Stomach smooth muscle (tissue), 2 donors: ENCODE results near the gene TMEM213.

ENCODE experiments used
- H3K27ac ChIP-seq: one replicate; pipeline ENCODE4 v1.7.0; 2013; ENCODE audit warnings: mild to moderate bottlenecking, low read length, inconsistent platforms
- H3K27me3 ChIP-seq, 2 donors: one replicate each; pipeline ENCODE4 v1.7.0; 2013; ENCODE audit warnings: low read length in 2 of 2; ENCODE audit not compliant: insufficient read depth in 2 of 2, control insufficient read depth in 1 of 2
- H3K36me3 ChIP-seq, 2 donors: one replicate each; pipeline ENCODE4 v1.7.0; 2013; ENCODE audit warnings: low read length in 2 of 2; ENCODE audit not compliant: control insufficient read depth in 2 of 2, insufficient read depth in 2 of 2
- H3K4me1 ChIP-seq: one replicate; pipeline ENCODE4 v1.7.0; 2013; ENCODE audit warnings: low read length; ENCODE audit not compliant: control insufficient read depth, insufficient read depth
- H3K4me3 ChIP-seq, 2 donors: one replicate each; pipeline ENCODE4 v1.7.0; 2013; ENCODE audit warnings: low read length in 2 of 2
- H3K9ac ChIP-seq, 2 donors: one replicate each; pipeline ENCODE4 v1.7.0; 2013; ENCODE audit warnings: low read length in 2 of 2, mild to moderate bottlenecking in 1 of 2
- H3K9me3 ChIP-seq, 2 donors: one replicate each; pipeline ENCODE4 v1.7.0; 2013; ENCODE audit warnings: low read length in 2 of 2; ENCODE audit not compliant: control insufficient read depth in 2 of 2
- donor health status: healthy.
- donor health status: Pancreatic carcinoma.

TMEM213 gene

DNA sequence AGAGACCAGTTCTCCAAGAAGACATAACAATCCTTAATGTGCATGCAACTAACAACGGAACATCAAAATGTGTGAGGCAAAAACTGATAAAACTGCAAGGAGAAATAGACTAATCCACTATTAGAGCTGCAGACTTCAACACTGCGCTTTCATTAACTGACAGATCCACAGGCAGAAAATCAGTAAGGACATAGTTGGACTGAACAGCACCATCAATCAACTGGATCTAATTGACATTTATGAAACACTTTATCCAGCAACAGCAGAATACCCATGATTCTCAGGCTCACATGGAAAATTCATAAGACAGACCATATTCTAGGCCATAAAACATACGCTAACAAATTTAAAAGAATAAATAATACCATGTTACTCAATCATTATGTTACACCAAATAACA is 21.8 kb downstream of the TMEM213 start:
- no peak overlapping the region for H3K27ac ChIP-seq
- H3K4me1 ChIP-seq, result no peaks in the 10 kb centered on the region
- H3K36me3 ChIP-seq, result no peaks in the 10 kb centered on the region
- H3K27me3 ChIP-seq, result no peaks in the 10 kb centered on the region
- H3K4me3 ChIP-seq, result no peak overlapping the region
- no peak overlapping the region for H3K9ac ChIP-seq
- H3K9me3 ChIP-seq, result no peaks in the 10 kb centered on the region

DNA sequence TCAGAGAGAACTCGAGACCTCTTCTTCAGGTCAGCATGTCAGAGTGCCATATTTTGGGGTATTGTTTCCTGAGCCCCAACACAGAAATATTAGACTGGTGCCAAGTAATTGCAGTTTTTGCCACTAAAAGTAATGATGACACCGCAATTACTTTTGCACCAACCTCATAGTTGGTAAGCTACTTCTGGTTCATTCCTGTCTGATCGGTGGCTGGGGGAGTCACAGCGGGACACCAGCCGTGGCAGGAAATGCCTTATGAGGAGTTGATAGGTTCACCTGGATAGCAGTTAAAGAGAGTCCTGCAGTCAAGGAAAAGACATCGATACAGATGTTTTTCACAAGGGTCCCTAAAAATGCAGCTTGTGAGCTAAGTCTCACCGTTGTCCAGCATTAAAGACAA is 24.1 kb downstream of the TMEM213 start:
- Histone ChIP-seq H3K9ac (no peak overlapping the region), H3K4me1 (no peaks in the 10 kb centered on the region), H3K9me3 (peaks cover 0 to 3% of the 10 kb centered on the region in 2 donors), H3K27me3 (no peaks in the 10 kb centered on the region), H3K27ac (no peak overlapping the region), H3K36me3 (no peaks in the 10 kb centered on the region), H3K4me3 (no peak overlapping the region)

DNA sequence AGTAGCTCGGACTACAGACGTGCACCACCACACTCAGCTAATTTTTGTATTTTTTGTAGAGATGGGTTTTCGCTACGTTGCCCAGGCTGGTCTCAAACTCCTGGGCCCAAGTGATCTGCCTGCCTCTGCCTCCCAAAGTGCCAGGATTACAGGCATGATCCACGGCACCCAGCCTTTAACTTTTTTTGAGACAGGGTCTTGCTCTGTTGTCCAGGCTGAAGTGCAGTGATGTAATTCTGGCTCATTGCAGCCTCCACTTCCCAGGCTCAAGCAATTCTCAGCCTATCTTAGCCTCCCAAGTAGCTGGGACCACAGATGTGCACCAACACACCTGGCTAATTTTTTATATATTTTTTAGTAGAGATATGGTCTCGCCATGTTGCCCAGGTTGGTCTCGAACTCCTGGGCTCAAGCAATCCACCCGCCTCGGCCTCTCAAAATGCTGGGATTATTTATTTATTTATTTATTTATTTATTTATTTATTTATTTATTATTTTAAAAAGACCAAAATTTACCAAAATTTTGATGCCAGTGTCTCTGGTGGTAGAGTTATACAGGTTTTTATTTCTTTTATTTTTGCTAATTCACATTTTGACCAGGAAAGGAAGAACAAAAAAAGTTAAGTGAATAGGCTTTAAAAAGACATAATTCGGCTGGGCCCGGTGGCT is 25.2 kb downstream of the TMEM213 start:
- no peak overlapping the region for H3K9ac ChIP-seq
- H3K36me3 ChIP-seq, result no peaks in the 10 kb centered on the region
- H3K9me3 ChIP-seq, result peaks cover 0 to 3% of the 10 kb centered on the region in 2 donors
- H3K4me3 ChIP-seq, result no peak overlapping the region
- no peaks in the 10 kb centered on the region for H3K27me3 ChIP-seq
- no peak overlapping the region for H3K27ac ChIP-seq
- H3K4me1 ChIP-seq, result no peaks in the 10 kb centered on the region

DNA sequence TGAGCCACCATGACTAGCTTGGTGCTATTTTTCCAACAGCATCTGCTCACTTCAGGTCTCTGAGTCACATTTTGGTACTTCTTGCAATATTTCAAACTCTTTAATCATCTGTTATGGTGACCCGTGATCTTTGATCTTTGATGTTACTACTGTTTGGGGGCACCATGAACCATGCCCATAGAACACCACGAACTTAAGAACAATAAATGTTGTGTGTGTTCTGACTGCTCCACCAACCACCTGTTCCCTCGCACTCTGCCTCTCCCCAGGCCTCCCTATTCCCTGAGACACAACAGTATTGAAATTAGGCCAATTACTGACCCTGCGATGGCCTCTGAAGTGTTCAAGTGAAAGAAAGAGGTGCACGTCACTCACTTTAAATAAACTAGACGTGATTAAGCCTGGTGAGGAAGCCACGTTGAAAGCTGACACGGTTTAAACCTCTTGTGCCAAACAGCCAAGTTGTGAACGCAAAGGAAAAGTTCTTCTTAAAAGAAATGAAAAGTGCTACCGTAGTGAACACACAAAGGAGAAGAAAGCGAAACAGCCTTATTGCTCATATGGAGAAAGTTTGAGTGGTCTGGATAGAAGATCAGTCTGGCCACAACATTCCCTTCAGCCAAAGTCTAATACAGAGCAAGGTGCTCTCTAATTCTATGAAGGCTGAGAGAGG is 27.4 kb downstream of the TMEM213 start:
- H3K36me3 ChIP-seq, result no peaks in the 10 kb centered on the region
- H3K27me3 ChIP-seq, result no peaks in the 10 kb centered on the region
- no peak overlapping the region for H3K4me3 ChIP-seq
- H3K9ac ChIP-seq, result no peak overlapping the region
- no peak overlapping the region for H3K27ac ChIP-seq
- no peaks in the 10 kb centered on the region for H3K4me1 ChIP-seq
- peaks cover 0 to 3% of the 10 kb centered on the region in 2 donors for H3K9me3 ChIP-seq

DNA sequence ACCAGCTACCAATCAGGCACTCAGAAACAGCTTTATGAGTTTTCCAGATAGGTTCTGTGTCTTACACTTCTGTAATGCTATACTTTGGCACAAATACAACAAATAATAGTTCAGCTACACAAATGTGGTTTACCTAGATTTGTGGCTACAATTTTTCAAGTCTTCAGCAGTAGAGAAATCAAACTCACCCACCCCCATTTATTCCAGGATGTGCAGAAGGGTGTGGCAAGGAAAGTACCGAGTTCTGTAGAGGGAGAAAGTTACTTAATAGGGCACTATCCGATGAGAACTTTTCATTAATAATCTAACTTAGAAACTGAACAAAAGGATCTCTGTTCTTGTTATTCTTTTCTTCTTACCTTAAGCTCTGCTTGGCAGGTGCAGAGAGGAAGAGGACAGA is 30.5 kb downstream of the TMEM213 start:
- Histone ChIP-seq H3K4me1 (no peaks in the 10 kb centered on the region), H3K27ac (no peak overlapping the region), H3K9me3 (peaks cover 0 to 3% of the 10 kb centered on the region in 2 donors), H3K4me3 (no peak overlapping the region), H3K9ac (no peak overlapping the region), H3K36me3 (no peaks in the 10 kb centered on the region), H3K27me3 (no peaks in the 10 kb centered on the region)

DNA sequence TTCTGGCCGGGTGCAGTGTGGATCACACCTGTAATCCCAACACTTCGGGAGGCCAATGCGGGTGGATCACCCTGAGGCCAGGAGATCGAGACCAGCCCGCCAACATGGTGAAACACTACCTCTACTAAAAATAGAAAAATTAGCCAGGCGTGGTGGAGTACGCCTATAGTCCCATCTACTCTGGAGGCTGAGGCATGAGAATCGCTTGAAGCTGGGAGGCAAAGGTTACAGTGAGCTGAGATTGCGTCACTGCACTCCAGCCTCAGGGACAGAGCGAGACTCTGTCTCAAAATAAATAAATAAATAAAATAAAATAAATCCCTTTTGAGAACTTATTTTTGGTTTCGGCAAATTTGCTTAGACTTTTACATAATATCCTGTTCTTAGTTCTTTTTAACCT is 31.5 kb downstream of the TMEM213 start:
- H3K27me3 ChIP-seq, result no peaks in the 10 kb centered on the region
- no peak overlapping the region for H3K27ac ChIP-seq
- H3K4me1 ChIP-seq, result no peaks in the 10 kb centered on the region
- H3K9me3 ChIP-seq, result peaks cover 0 to 3% of the 10 kb centered on the region in 2 donors
- no peak overlapping the region for H3K4me3 ChIP-seq
- H3K36me3 ChIP-seq, result no peaks in the 10 kb centered on the region
- H3K9ac ChIP-seq, result no peak overlapping the region

DNA sequence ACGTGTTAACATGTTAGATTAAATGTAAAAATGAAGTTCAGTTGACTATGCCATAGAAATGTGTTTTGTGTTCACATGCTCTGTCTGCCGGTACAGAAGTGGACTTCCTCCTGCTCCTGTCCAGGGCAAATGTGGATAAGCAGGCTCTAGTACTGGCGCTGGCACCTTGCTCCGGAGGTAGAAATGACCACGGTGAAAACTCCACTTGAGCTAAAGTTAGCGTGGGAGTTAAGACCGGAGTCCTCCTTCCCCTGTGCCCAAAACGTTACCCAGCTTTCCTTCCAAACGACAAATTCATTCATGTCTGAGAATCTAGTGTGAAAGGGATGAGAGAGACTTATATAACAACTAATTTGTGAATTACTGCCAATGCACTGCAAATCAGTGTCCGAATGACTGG is 35.2 kb downstream of the TMEM213 start:
- Histone ChIP-seq H3K9me3 (no peaks in the 10 kb centered on the region), H3K36me3 (peaks cover 0 to 5% of the 10 kb centered on the region in 2 donors), H3K9ac (no peak overlapping the region), H3K4me1 (no peaks in the 10 kb centered on the region), H3K27ac (no peak overlapping the region), H3K27me3 (no peaks in the 10 kb centered on the region), H3K4me3 (no peak overlapping the region)

DNA sequence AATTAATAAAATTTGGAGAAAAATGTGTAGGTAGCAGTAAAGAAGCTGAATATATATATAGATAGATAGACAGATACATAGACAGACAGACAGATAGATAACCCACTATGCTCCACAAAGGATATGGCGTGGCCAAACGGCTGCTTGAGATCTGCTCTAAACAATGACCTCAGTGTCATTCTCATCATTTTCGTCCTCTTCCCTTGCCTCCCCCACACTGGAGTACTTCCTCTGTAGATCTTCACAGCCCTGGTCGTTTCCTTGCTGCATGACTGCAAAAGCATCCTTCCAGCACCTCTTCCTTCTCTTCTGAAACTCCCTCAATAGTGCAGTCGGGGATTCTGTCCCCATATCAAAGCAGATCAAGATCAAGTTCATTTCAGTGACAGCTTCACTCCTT is 35.8 kb downstream of the TMEM213 start:
- Histone ChIP-seq H3K27me3 (no peaks in the 10 kb centered on the region), H3K4me3 (no peak overlapping the region), H3K4me1 (no peaks in the 10 kb centered on the region), H3K9me3 (no peaks in the 10 kb centered on the region), H3K27ac (no peak overlapping the region), H3K9ac (no peak overlapping the region), H3K36me3 (peaks cover 0 to 5% of the 10 kb centered on the region in 2 donors)

DNA sequence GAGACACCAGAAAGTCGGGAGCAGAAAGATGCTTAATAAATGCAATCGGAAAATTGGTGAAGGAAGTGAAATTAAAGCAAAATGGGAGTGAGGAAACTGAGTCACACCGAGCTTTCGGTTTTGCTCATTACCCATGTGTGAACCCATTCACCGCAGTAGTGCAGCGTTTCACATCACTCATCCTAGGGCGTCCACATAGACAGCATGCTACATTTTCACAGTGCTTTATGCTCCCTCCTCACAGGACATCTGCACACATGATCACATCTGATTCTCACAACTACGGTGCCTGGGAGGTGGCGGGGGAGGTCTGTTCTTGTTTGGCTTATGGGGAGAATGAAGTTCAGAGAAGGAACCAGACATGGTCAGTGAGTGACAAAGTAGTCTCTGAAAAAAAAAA is 36.8 kb downstream of the TMEM213 start:
- H3K27ac ChIP-seq, result no peak overlapping the region
- no peak overlapping the region for H3K9ac ChIP-seq
- H3K4me1 ChIP-seq, result no peaks in the 10 kb centered on the region
- H3K36me3 ChIP-seq, result peaks cover 0 to 5% of the 10 kb centered on the region in 2 donors
- H3K4me3 ChIP-seq, result no peak overlapping the region
- H3K27me3 ChIP-seq, result no peaks in the 10 kb centered on the region
- H3K9me3 ChIP-seq, result no peaks in the 10 kb centered on the region

DNA sequence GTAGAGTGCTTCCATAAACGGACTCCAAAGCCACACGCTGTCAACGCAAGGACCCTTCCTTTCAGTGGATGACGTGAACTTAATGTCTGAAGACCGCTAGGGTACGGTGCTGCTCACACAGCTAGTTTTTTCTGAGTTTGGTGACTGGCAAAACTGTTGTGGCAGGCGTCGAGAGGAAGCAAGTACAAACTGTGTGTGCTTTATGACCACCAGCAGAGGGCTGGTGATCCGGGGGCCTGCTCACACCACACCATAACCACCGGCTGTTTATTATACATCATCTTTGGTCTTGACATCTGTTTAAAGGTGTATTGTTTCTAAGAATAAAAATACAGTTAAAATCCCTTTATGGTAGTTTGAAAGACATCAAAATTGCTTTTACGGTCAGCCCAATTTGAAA is 37.3 kb downstream of the TMEM213 start:
- Histone ChIP-seq H3K4me3 (no peak overlapping the region), H3K9me3 (no peaks in the 10 kb centered on the region), H3K9ac (no peak overlapping the region), H3K36me3 (peaks cover 0 to 5% of the 10 kb centered on the region in 2 donors), H3K4me1 (no peaks in the 10 kb centered on the region), H3K27me3 (no peaks in the 10 kb centered on the region), H3K27ac (no peak overlapping the region)

DNA sequence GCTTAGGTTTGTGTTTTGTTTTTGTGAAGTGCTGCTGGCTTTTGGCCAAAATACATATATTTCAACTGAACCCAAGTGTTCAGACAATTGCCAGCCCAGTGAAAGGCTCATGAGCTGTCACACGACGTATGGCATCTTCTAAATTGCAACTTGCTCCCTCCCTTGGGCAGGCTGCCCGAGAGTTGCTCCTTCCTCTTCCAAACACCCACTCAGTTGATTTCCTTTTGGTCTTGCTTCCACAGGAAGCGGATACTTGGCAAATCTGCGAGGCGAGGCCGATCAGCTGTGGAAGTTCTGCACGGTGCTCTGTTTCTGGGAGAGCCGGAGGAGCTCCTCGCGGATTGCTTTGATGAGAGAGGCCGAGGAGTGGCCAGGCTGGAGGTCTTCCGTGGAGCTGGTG is 39.8 kb downstream of the TMEM213 start:
- H3K4me3 ChIP-seq, result no peak overlapping the region
- H3K27me3 ChIP-seq, result no peaks in the 10 kb centered on the region
- H3K9me3 ChIP-seq, result no peaks in the 10 kb centered on the region
- no peak overlapping the region for H3K9ac ChIP-seq
- no peak overlapping the region for H3K27ac ChIP-seq
- peaks cover 0 to 5% of the 10 kb centered on the region in 2 donors for H3K36me3 ChIP-seq
- no peaks in the 10 kb centered on the region for H3K4me1 ChIP-seq
